GM18868 (cell line): Measurements from ENCODE around the gene KCNJ1.

ENCODE experiments used
- ATAC-seq: cut with Tn5 transposase; IDR thresholded peaks from one replicate; pipeline ENCODE4 v1.9.1; 2021; ENCODE audit warnings: mild to moderate bottlenecking, moderate library complexity; ENCODE audit not compliant: unreplicated experiment

The KCNJ1 gene

GRCh38 chr11:128884054-128884453 is 17.0 kb upstream of the KCNJ1 start:
- ATAC-seq = no peak

GRCh38 chr11:128882451-128882850 is 15.4 kb upstream of the KCNJ1 start:
- no peak for ATAC-seq

GRCh38 chr11:128881221-128881620 is 14.1 kb upstream of the KCNJ1 start:
- ATAC-seq = no peak

GRCh38 chr11:128879817-128880216 is 12.7 kb upstream of the KCNJ1 start:
- no peak for ATAC-seq

- no peak for ATAC-seq
Measured at GRCh38 chr11:128878455-128878854, 11.4 kb upstream of the KCNJ1 start.

GRCh38 chr11:128877726-128878125 is 10.6 kb upstream of the KCNJ1 start:
- no peak for ATAC-seq

GRCh38 chr11:128876133-128876650 is 9.1 kb upstream of the KCNJ1 start:
- no peak for ATAC-seq

GRCh38 chr11:128874427-128874826 is 7.3 kb upstream of the KCNJ1 start:
- no peak for ATAC-seq

GRCh38 chr11:128872594-128872993 is 5.5 kb upstream of the KCNJ1 start:
- ATAC-seq = no peak

- ATAC-seq = no peak
Measured at GRCh38 chr11:128872094-128872493, 5.0 kb upstream of the KCNJ1 start.

- ATAC-seq = no peak
Measured at GRCh38 chr11:128871168-128871610, 4.1 kb upstream of the KCNJ1 start.

GRCh38 chr11:128868841-128869671 is 2.0 kb upstream of the KCNJ1 start:
- ATAC-seq = no peak

- ATAC-seq = no peak
Measured at GRCh38 chr11:128865490-128865889, 1.6 kb downstream of the KCNJ1 start.

- no peak for ATAC-seq
Measured at GRCh38 chr11:128862908-128863660, 4.0 kb downstream of the KCNJ1 start.

- no peak for ATAC-seq
Measured at GRCh38 chr11:128862406-128862805, 4.7 kb downstream of the KCNJ1 start.

GRCh38 chr11:128860571-128861361 is 6.3 kb downstream of the KCNJ1 start:
- no peak for ATAC-seq

- ATAC-seq = peak; percentile 92
Measured at GRCh38 chr11:128859563-128860441, 7.3 kb downstream of the KCNJ1 start.

GRCh38 chr11:128857341-128857740 is 9.8 kb downstream of the KCNJ1 start:
- ATAC-seq = no peak

- no peak for ATAC-seq
Measured at GRCh38 chr11:128856241-128856640, 10.9 kb downstream of the KCNJ1 start.

GRCh38 chr11:128854841-128855240 is 12.3 kb downstream of the KCNJ1 start:
- no peak for ATAC-seq
